ENCODE results near the gene BAG5. TPM values are rescaled to one million over a fixed set of nuclear protein-coding genes. Genes with fewer than 3 reads are reported as not detected.

The BAG5 gene
- total RNA-seq, 1 experiment from 2014 or later = 29.2 TPM

GRCh38 chr14:103552011-103552845 lies 10.2 kb downstream of the BAG5 start (continued):
- TF ChIP-seq ZNF512 (CRISPR knock-in tag; IDR thresholded peaks at IDR 0.05; ENCODE audit: borderline replicate concordance) = no peak

- H3K27ac Mint-ChIP-seq = peak overlapping the region; percentile 70; the same call in 1 of the 2 replicates
- H3K36me3 Mint-ChIP-seq = no peaks in the 10 kb centered on the region
- TF ChIP-seq ZNF671 (CRISPR knock-in tag; IDR thresholded peaks at IDR 0.05) (no peak), SMAD4 (CRISPR knock-in tag; IDR thresholded peaks at IDR 0.05) (no peak), TP53 (CRISPR knock-in tag; IDR thresholded peaks at IDR 0.05) (no peak), OVOL2 (CRISPR knock-in tag; IDR thresholded peaks at IDR 0.05; ENCODE audit: borderline replicate concordance) (no peak)
- ATAC-seq (no peak), DNase-seq (ENCODE audit: low spot score) (no peak)
- H3K4me1 Mint-ChIP-seq = peaks cover 5% of the 10 kb centered on the region; the same call in 1 of the 2 replicates
- no peak overlapping the region for H3K4me3 Mint-ChIP-seq
- H3K9me3 Mint-ChIP-seq = no peaks in the 10 kb centered on the region
- ChIA-PET CTCF (interaction anchor here (21.0 kb wide), 1 partner anchor 32 kb away, joined by 455 read pairs; the partner anchor contains the start of gene CKB), POLR2A (no interaction called here)
- no peaks in the 10 kb centered on the region for H3K27me3 Mint-ChIP-seq (ENCODE audit: low read depth)
Observed at GRCh38 chr14:103551338-103551762, 11.1 kb downstream of the BAG5 start.

GRCh38 chr14:103550451-103551337 lies 11.8 kb downstream of the BAG5 start:
- no peaks in the 10 kb centered on the region for H3K9me3 Mint-ChIP-seq
- TF ChIP-seq ZNF232 (CRISPR knock-in tag; IDR thresholded peaks at IDR 0.05) (no peak), NR3C1 (CRISPR knock-in tag; conservative IDR thresholded peaks at IDR 0.05; ENCODE audit: low read depth) (no peak), CREB1 (CRISPR knock-in tag; IDR thresholded peaks at IDR 0.05) (no peak), PRDM15 (CRISPR knock-in tag; IDR thresholded peaks at IDR 0.05) (0 out of 2 replicates have a peak, but pooled peaks have one; percentile 18)
- H3K27me3 Mint-ChIP-seq (ENCODE audit: low read depth) = no peaks in the 10 kb centered on the region
- CTCF ChIA-PET = interaction anchor here (21.0 kb wide), 1 partner anchor 32 kb away, joined by 455 read pairs; the partner anchor contains the start of gene CKB
- H3K4me1 Mint-ChIP-seq = peaks cover 5% of the 10 kb centered on the region; the same call in 1 of the 2 replicates
- H3K36me3 Mint-ChIP-seq = no peaks in the 10 kb centered on the region
- POLR2A ChIA-PET = no interaction called here
- DNase-seq (ENCODE audit: low spot score) (peak; percentile 11), ATAC-seq (no peak)
- no peak overlapping the region for H3K27ac Mint-ChIP-seq
- H3K4me3 Mint-ChIP-seq = no peak overlapping the region

GRCh38 chr14:103549361-103550311 lies 12.8 kb downstream of the BAG5 start:
- H3K36me3 Mint-ChIP-seq = no peaks in the 10 kb centered on the region
- no peak for TF ChIP-seq ATF3 (CRISPR knock-in tag; conservative IDR thresholded peaks at IDR 0.05)
- TF ChIP-seq GABPB1 (CRISPR knock-in tag; IDR thresholded peaks at IDR 0.05) = 0 out of 2 replicates have a peak, but pooled peaks have one; percentile 15
- H3K4me1 Mint-ChIP-seq = peaks cover 5% of the 10 kb centered on the region; the same call in 1 of the 2 replicates
- H3K27ac Mint-ChIP-seq = no peak overlapping the region
- no peak overlapping the region for H3K4me3 Mint-ChIP-seq
- no peaks in the 10 kb centered on the region for H3K9me3 Mint-ChIP-seq
- DNase-seq (ENCODE audit: low spot score) (peak; percentile 19), ATAC-seq (no peak)
- H3K27me3 Mint-ChIP-seq (ENCODE audit: low read depth) = no peaks in the 10 kb centered on the region
- ChIA-PET CTCF (interaction anchor here (0.8 to 21.0 kb wide), 4 partner anchors 12 to 209 kb away, joined by 3 to 455 read pairs (median 5); partner anchors contain the start of genes BAG5 and CKB), POLR2A (no interaction called here)

All from WTC11 (cell line).